Right lung (tissue), 5 donors: ENCODE data around the gene SLC27A1. TPM values are rescaled to one million over a fixed set of nuclear protein-coding genes. Genes with fewer than 3 reads are reported as not detected.
A peak's percentile ranks its signal among the peaks of the same experiment; 100 is the strongest.
"Not testable (repeated sequence)": the region's sequence is repeated elsewhere in the genome, so short reads cannot be mapped to it uniquely, and the experiment has no call there.

Source experiments
- DNase-seq, 2 donors: peaks; one replicate each; pipeline ENCODE4 v3.0.0-alpha.2; 2013
- polyA plus RNA-seq, 5 donors: library from polyadenylated mRNA; unstranded; fragments of 120-200 nt; gene quantifications; one replicate each; pipeline versions ENCODE4 v1.2.1 to v1.2.3, GENCODE V29; 2013; ENCODE audit warnings: inconsistent platforms in 1 of 5, low replicate concordance in 1 of 5; ENCODE audit not compliant: insufficient read length in 5 of 5, insufficient read depth in 1 of 5

SLC27A1 gene
- polyA plus RNA-seq, 5 donors, result 17.0 to 28.4 (median 25.1) TPM

- DNase-seq, result not testable (repeated sequence)
These were observed 38.2 kb downstream of the SLC27A1 start for GRCh38 chr19:17508558-17508933.

GRCh38 chr19:17510220-17510993 lies 40.1 kb downstream of the SLC27A1 start:
- DNase-seq, result no peak

GRCh38 chr19:17511724-17512573 lies 41.6 kb downstream of the SLC27A1 start:
- DNase-seq, result peak; percentile 86 to 91

DNA sequence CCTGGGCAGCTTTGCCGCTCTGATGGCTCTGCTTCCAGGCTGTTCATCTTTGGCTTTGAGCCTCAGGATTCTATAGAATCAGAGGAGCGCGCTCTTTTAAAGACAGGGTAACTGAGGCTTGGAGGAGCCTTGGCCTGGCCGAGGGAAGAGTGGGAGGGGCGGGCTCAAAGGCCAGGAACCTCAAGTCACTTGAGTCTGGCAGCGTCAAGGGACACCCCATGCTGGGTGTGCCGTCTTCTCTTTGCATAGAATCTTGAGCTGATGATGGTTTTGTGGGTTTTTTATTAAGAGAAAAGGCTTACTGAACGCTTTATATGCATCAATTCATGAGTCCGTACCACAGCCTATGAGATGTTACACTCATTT lies 42.2 kb downstream of the SLC27A1 start:
- DNase-seq, result no peak

- DNase-seq, result no peak
These were observed 45.3 kb downstream of the SLC27A1 start for GRCh38 chr19:17515408-17516149.

DNA sequence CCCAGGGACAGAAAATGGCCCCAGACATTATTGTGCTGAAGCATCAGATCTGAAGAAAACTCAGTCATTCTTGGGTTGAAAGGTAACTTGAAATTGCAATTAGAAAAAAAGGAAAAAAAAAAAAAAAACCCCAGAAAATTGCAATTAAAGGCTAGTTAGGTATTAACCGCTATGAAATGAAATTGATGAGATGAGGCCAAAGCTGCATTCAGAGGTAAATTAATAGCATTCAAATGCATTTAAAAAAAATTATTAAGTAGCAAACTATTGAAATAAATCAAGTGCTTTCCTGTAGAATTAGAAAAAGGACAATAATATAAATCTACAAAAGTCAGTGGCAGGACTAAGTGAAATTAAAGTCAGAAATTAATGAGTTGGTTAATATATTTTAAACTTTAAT lies 47.6 kb downstream of the SLC27A1 start:
- no peak for DNase-seq

- not testable (repeated sequence) for DNase-seq
These were observed 48.3 kb downstream of the SLC27A1 start for GRCh38 chr19:17518654-17519053.

GRCh38 chr19:17519967-17520366 lies 49.6 kb downstream of the SLC27A1 start:
- no peak for DNase-seq

DNA sequence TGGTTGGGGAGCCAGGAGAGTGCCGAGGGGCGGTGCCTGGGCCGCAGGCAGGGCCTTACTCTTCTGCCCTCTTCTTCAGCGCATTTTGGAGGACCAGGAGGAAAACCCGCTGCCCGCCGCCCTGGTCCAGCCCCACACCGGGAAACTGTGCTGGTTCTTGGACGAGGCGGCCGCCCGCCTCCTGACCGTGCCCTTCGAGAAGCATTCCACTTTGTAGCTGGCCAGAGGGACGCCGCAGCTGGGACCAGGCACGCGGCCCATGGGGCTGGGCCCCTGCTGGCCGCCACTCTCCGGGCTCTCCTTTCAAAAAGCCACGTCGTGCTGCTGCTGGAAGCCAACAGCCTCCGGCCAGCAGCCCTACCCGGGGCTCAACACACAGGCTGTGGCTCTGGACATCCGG lies 50.5 kb downstream of the SLC27A1 start:
- DNase-seq, result no peak

GRCh38 chr19:17522988-17523872 lies 52.9 kb downstream of the SLC27A1 start:
- no peak for DNase-seq

DNA sequence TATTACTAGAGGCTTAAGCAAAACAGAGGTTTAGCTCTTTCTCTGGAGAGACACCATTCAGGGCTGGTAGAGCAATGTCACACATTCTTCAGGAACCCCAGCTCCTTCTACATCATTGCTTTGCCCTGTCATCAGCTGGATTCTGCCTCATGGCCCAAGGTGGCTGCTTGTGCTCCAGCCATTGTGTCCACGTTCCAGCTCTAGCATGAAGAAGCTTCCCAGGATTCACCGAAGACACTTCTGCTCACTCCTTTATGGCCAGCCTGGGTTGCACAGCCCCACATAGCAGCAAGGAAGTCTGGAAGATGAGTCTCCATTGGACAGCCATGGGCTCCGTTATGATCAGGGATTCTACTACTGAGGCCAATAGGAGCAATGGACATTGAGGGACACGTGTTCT lies 54.3 kb downstream of the SLC27A1 start:
- no peak for DNase-seq

- no peak for DNase-seq
These were observed 54.8 kb downstream of the SLC27A1 start for GRCh38 chr19:17525141-17525540.

DNA sequence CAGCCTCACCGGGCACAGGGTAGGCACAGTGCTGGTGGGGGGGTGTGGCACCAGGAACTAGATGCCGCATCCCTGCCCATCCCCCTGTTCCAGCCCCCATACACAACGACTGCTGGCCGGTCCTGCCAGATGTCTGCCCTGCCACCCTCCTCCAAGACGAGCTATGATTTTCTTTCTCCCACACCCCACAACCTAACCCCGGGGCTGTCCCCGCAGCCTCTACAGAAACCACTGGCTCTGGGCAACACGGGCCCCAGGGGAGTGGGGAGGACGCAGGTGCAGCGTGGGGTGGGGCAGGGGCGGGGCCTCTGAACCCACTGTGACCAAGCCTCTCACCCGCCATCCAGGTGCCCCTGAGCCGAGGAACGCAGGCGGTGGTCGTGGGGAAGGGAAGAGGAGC lies 56.6 kb downstream of the SLC27A1 start:
- no peak for DNase-seq

DNA sequence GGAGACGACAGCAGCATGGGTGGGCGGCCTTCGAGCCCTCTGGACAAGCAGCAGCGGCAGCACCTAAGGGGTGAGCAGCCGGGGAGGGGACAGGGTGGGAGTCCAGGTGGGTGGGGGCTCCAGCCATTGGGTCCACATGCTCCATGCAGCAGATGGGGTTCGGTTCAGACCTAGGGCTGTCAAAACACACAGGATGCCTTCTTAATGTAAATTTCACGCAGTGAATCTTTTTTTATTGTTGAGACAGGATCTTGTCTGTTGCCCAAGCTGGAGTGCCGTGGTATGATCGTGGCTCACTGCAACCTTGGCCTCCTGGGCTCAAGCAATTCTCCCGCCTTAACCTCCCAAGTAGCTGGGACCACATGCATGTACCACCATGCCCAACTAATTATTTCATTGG lies 57.0 kb downstream of the SLC27A1 start:
- no peak for DNase-seq

GRCh38 chr19:17528610-17529009 lies 58.3 kb downstream of the SLC27A1 start:
- DNase-seq, result no peak

GRCh38 chr19:17529239-17530158 lies 59.2 kb downstream of the SLC27A1 start:
- no peak for DNase-seq

GRCh38 chr19:17530586-17530985 lies 60.3 kb downstream of the SLC27A1 start:
- no peak for DNase-seq

- DNase-seq, result no peak
These were observed 61.8 kb downstream of the SLC27A1 start for GRCh38 chr19:17532116-17532515.

GRCh38 chr19:17532557-17532956 lies 62.2 kb downstream of the SLC27A1 start:
- DNase-seq, result no peak

DNA sequence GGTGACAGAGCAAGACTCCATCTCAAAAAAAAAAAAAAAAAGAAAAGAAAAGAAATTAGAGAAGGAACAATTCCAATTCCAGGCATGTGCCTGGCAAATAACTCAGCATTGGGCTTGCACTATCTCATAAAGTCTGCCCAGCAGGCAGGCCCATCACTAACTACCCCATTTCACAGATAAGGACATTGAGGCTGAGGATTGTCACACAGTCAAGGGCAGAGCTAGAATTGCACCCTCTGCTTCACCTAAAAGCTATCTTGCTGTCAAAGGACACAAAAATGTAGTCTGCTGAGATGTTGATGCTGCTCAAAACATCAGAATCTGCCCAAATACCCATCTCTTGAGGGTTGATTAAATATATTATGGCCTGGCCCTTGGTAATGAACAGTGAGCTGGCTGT lies 64.4 kb downstream of the SLC27A1 start:
- DNase-seq, result no peak
